ENCODE results near the gene ADCYAP1R1.

ADCYAP1R1 gene

GRCh38 chr7:31070991-31071644, 19.0 kb downstream of the ADCYAP1R1 start:
- H3K9me3 Mint-ChIP-seq: no peaks in the 10 kb centered on the region
- no peak for ATAC-seq
- no peak overlapping the region for H3K27ac Mint-ChIP-seq

GRCh38 chr7:31071645-31072029, 19.5 kb downstream of the ADCYAP1R1 start:
- no peak overlapping the region for H3K4me3 Mint-ChIP-seq
- no peak for ATAC-seq
- H3K9me3 Mint-ChIP-seq: no peaks in the 10 kb centered on the region

More at GRCh38 chr7:31070991-31071644, 19.0 kb downstream of the ADCYAP1R1 start:
- Mint-ChIP-seq H3K4me3 (no peak overlapping the region), H3K27me3 (peaks cover 9% of the 10 kb centered on the region), H3K4me1 (no peaks in the 10 kb centered on the region)
- DNase-seq: no peak

GRCh38 chr7:31073326-31074119, 21.4 kb downstream of the ADCYAP1R1 start:
- ATAC-seq (no peak), DNase-seq (no peak)
- no peak overlapping the region for H3K27ac Mint-ChIP-seq
- no peaks in the 10 kb centered on the region for H3K4me1 Mint-ChIP-seq
- H3K9me3 Mint-ChIP-seq: no peaks in the 10 kb centered on the region
- peaks cover 9% of the 10 kb centered on the region for H3K27me3 Mint-ChIP-seq
- no peak overlapping the region for H3K4me3 Mint-ChIP-seq

More at GRCh38 chr7:31071645-31072029, 19.5 kb downstream of the ADCYAP1R1 start:
- DNase-seq: no peak
- no peaks in the 10 kb centered on the region for H3K4me1 Mint-ChIP-seq
- H3K27me3 Mint-ChIP-seq: peaks cover 9% of the 10 kb centered on the region
- H3K27ac Mint-ChIP-seq: no peak overlapping the region

GRCh38 chr7:31074120-31074383, 21.9 kb downstream of the ADCYAP1R1 start:
- DNase-seq (no peak), ATAC-seq (no peak)
- no peaks in the 10 kb centered on the region for H3K4me1 Mint-ChIP-seq
- H3K27me3 Mint-ChIP-seq: peaks cover 9% of the 10 kb centered on the region
- no peaks in the 10 kb centered on the region for H3K9me3 Mint-ChIP-seq
- no peak overlapping the region for H3K4me3 Mint-ChIP-seq
- H3K27ac Mint-ChIP-seq: no peak overlapping the region

DNA sequence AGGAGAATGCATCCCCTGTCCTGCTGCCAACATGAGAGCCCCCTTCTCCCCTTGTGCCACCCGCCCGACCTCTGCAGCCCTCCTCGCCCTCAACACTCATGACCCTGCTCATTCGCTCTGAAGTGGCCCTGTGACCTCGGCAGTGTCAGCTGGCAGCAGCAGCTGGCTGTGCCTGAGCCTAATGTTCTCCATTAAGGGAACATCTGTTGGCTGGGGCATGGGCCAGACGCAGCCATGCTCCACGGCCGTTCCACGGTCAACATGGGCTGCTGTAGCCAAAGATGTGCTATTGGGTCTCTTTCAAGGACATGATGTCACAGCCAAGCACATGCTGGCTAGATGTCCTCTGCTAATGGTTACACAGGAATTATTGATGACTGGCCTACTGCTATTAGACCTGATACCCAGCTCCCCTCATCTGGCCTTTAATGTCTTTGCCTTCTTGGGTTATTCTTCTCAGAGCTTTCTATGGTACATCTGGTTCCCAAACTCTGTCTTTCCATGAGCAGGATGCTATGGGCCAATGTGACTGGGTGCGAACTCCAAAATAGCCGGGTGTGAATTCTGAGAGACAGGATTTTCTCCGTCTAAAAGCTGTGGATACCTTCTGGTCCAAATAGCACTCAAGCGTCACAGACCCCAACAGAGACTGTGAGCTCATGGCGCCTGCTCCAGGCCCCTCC, 22.4 kb downstream of the ADCYAP1R1 start:
- ATAC-seq (no peak), DNase-seq (no peak)
- Mint-ChIP-seq H3K27ac (no peak overlapping the region), H3K27me3 (peaks cover 9% of the 10 kb centered on the region), H3K4me1 (no peaks in the 10 kb centered on the region), H3K9me3 (no peaks in the 10 kb centered on the region), H3K4me3 (no peak overlapping the region)

DNA sequence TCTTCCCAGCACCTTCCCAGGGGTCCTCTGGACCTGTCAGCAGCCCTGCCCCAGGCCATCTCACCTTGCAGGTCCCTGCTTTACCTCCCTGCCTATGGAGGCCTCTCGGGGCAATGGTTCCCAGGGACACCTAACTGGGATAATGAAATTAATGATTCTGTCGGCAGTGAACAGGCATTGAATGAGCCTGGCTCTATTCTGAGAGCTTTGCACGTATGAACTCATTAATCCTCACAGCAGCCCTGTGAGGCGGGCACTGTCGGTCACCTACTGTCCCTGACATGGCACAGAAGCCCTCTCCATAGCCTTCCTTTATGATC, 22.9 kb downstream of the ADCYAP1R1 start:
- DNase-seq (no peak), ATAC-seq (no peak)
- Mint-ChIP-seq H3K4me3 (no peak overlapping the region), H3K9me3 (no peaks in the 10 kb centered on the region), H3K27me3 (peaks cover 9% of the 10 kb centered on the region), H3K4me1 (no peaks in the 10 kb centered on the region), H3K27ac (no peak overlapping the region)

- H3K9me3 Mint-ChIP-seq: no peaks in the 10 kb centered on the region
- DNase-seq: no peak
- H3K27me3 Mint-ChIP-seq: peaks cover 15% of the 10 kb centered on the region
- ATAC-seq: no peak
- H3K27ac Mint-ChIP-seq: no peak overlapping the region
- H3K4me3 Mint-ChIP-seq: no peak overlapping the region
- no peaks in the 10 kb centered on the region for H3K4me1 Mint-ChIP-seq
These were observed 23.9 kb downstream of the ADCYAP1R1 start for GRCh38 chr7:31076051-31076450.

- no peaks in the 10 kb centered on the region for H3K4me1 Mint-ChIP-seq
- ATAC-seq: no peak
- DNase-seq: no peak
- H3K4me3 Mint-ChIP-seq: no peak overlapping the region
- H3K9me3 Mint-ChIP-seq: no peaks in the 10 kb centered on the region
- H3K27me3 Mint-ChIP-seq: peaks cover 23% of the 10 kb centered on the region
- H3K27ac Mint-ChIP-seq: no peak overlapping the region
These were observed 24.7 kb downstream of the ADCYAP1R1 start for GRCh38 chr7:31076641-31077310.

DNA sequence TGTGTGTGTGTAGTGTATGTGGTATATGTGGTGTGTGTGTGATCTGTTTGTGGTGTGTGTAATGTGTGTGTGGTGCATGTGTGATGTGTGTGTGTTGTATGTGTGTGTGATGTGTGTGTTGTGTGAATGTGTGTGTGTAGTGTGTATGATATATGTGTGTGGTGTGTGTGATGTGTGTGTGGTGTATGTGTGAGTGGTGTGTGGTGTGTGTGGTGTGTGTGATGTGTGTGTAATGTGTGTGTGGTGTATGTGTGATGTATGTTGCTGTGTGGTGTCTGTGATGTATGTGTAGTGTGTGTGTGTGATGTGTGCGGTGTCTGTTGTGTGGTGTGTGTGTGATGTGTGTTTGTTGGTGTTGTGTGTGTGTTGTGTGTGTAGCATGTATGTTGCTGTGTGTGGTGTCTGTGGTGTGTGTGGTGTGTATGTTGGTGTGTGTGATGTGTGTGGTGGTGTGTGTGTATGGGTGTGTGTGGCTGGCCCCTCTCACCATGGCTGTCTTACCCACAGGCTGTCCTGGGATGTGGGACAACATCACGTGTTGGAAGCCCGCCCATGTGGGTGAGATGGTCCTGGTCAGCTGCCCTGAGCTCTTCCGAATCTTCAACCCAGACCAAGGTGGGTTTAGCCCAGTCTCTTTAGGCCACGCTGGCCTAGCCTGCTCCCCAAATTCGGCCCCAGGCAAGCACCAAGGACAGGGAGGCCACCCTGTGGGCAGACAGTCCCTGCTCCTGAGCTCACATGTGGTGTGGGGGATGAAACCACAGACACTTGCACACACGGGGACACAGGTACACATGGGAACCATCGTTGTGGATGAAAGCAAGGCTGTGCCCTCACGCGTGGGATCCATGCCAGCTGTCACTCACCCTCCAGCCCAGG, 25.6 kb downstream of the ADCYAP1R1 start:
- no peak overlapping the region for H3K4me3 Mint-ChIP-seq
- ATAC-seq (no peak), DNase-seq (no peak)
- no peaks in the 10 kb centered on the region for H3K9me3 Mint-ChIP-seq
- peaks cover 26% of the 10 kb centered on the region for H3K27me3 Mint-ChIP-seq
- no peaks in the 10 kb centered on the region for H3K4me1 Mint-ChIP-seq
- no peak overlapping the region for H3K27ac Mint-ChIP-seq

DNA sequence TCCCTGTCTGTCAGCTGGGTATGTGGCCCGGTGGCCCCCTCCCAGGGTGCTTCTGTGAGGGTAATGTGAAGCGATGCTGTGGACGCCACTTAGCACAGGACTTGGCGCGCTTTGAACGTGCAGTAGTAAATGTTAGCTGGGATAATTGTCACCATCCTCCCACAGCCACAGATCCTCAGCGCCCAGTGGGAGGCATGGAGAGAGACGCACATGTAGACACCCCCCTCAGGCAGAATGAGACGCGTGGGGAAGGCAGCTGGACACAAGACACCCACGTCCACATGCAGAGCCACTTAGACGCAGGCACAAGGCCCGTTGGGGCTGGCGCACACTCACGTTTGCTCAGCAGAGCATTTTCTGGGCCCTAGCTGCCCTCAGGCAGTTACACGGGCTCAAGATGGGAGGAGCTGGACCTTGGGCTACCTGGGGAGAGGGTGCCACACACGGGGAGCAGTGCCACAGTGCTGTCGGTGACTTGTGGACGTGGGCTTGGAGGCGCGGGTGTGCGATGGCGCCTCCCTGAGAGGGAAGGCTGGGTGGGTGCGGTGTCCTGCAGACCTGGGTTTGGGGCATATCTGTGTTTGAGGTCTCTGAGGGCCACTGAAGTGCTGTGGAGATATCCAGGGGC, 26.4 kb downstream of the ADCYAP1R1 start:
- Mint-ChIP-seq H3K27ac (peak overlapping the region in 1 of 2 donors; percentile 62), H3K9me3 (no peaks in the 10 kb centered on the region), H3K27me3 (peaks cover 31% of the 10 kb centered on the region), H3K4me1 (no peaks in the 10 kb centered on the region), H3K4me3 (no peak overlapping the region)
- DNase-seq: no peak
- ATAC-seq: no peak

DNA sequence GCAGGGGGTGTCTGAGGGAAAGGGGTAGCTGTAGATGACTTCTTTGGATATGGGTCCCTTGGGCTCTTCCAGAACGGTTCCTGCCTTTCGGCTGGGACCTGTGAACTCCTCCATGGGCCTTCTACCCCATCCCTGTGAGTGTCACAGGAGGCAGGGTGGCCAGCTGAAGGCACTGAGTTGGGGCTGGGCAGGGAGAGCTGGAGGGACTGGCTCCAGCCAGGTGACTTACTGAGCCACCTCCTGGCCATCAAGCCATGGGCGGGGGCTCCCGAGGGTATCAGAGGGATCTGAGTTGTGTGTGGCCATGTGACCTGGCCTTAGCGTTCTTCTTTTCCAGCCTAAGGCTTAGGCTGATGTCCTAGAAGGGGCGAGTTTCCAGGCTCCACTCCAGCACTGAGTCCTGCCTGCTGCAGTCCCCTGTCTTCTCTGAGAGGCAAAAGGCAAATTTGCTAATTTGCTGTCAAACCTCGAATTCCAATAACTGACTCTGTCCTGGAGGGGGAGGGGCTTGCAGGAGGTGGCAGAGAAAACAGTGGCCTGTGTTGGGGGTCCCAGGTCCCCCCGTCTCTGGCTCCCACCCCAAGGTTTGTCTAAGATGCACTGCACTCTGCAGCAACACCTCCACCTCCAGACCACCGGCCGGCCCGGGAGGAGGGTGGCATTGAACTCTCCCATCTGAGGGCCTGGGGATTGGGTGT, 27.2 kb downstream of the ADCYAP1R1 start:
- Mint-ChIP-seq H3K9me3 (no peaks in the 10 kb centered on the region), H3K27me3 (peaks cover 33% of the 10 kb centered on the region), H3K27ac (no peak overlapping the region), H3K4me1 (no peaks in the 10 kb centered on the region), H3K4me3 (no peak overlapping the region)
- no peak for ATAC-seq
- no peak for DNase-seq

DNA sequence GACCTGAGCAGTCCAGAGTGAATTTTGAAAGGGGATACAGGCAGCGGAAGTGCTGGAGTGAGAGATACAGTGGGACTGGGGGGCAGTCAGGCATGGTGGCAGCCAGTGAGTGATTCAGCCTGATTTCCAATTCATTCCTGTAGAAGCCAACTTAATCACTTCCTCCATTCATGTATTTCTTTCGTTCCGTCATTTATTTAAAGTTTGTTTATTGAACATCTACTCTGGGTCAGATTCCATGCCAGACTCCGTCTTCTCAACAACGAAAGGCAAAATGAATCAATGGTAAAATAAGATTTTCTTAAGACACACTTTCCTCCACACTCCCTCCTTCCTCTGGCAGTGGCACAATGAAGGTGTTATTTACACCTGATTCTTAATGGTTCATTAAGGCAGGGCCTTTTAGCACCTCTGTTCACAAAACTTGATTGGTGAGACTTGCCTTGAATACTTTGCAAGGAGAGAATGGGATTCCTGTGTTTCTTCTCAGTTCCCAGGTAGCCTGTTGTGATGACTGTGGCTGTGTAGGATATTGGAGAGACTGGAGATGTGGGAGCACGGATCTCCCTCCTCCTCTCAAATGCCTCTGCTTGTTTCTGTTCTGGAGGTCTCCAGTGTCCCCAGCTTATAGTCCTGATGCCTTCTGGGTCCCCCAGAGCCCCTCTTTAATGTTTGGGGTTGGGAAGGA, 27.9 kb downstream of the ADCYAP1R1 start:
- Mint-ChIP-seq H3K27ac (no peak overlapping the region), H3K4me1 (no peaks in the 10 kb centered on the region), H3K9me3 (no peaks in the 10 kb centered on the region), H3K4me3 (no peak overlapping the region), H3K27me3 (peaks cover 33% of the 10 kb centered on the region)
- no peak for DNase-seq
- no peak for ATAC-seq

- H3K27me3 Mint-ChIP-seq: peaks cover 33% of the 10 kb centered on the region
These were observed 28.7 kb downstream of the ADCYAP1R1 start for GRCh38 chr7:31080763-31081162.

GRCh38 chr7:31082017-31082416, 29.9 kb downstream of the ADCYAP1R1 start:
- H3K27ac Mint-ChIP-seq: no peak overlapping the region
- no peak overlapping the region for H3K4me3 Mint-ChIP-seq
- no peaks in the 10 kb centered on the region for H3K4me1 Mint-ChIP-seq
- DNase-seq (no peak), ATAC-seq (no peak)
- H3K9me3 Mint-ChIP-seq: no peaks in the 10 kb centered on the region
- H3K27me3 Mint-ChIP-seq: peaks cover 33% of the 10 kb centered on the region

More at GRCh38 chr7:31080763-31081162, 28.7 kb downstream of the ADCYAP1R1 start:
- ATAC-seq (no peak), DNase-seq (no peak)
- no peaks in the 10 kb centered on the region for H3K9me3 Mint-ChIP-seq
- no peak overlapping the region for H3K4me3 Mint-ChIP-seq
- peak overlapping the region in 1 of 2 donors; percentile 75 for H3K27ac Mint-ChIP-seq
- H3K4me1 Mint-ChIP-seq: no peaks in the 10 kb centered on the region

Data from stimulated activated naive CD8-positive, alpha-beta T cell treated with anti-CD3 and anti-CD28 coated beads, Interleukin-15, amount 100 ng/mL, for 72 hours (primary cell).